ENCODE measurements around the gene PTGR1. TPM values are rescaled to one million over a fixed set of nuclear protein-coding genes. Genes with fewer than 3 reads are reported as not detected.

The PTGR1 gene
- total RNA-seq (10 to 100 TPM; 44.7 to 53.1 TPM), polyA plus RNA-seq (ENCODE audit: insufficient read length in 2 of 2) (10 to 100 TPM; 38.4 to 39.3 TPM)
- long read RNA-seq, donor 1, transcript PTGR1-201 (10 exons, 1,223 nt), result major isoform, 10 of 18 reads
- long read RNA-seq, donor 1, partial matches to known transcripts, result 0 of 18 reads
- long read RNA-seq, donor 1, other reads (novel, unspliced or antisense), result 0 of 18 reads
- long read RNA-seq, donor 2, partial matches to known transcripts, result 0 of 7 reads
- long read RNA-seq, donor 2, other reads (novel, unspliced or antisense), result 0 of 7 reads
- long read RNA-seq, donor 3, partial matches to known transcripts, result 0 of 8 reads
- long read RNA-seq, donor 3, other reads (novel, unspliced or antisense), result 0 of 8 reads
- long read RNA-seq, donor 4, transcript PTGR1-201 (10 exons, 1,223 nt), result major isoform, 22 of 52 reads
- long read RNA-seq, donor 4, transcript PTGR1-205 (10 exons, 1,407 nt), result minor isoform, 13 of 52 reads
- long read RNA-seq, donor 4, partial matches to known transcripts, result 12 of 52 reads
- long read RNA-seq, donor 4, other reads (novel, unspliced or antisense), result 0 of 52 reads

DNA sequence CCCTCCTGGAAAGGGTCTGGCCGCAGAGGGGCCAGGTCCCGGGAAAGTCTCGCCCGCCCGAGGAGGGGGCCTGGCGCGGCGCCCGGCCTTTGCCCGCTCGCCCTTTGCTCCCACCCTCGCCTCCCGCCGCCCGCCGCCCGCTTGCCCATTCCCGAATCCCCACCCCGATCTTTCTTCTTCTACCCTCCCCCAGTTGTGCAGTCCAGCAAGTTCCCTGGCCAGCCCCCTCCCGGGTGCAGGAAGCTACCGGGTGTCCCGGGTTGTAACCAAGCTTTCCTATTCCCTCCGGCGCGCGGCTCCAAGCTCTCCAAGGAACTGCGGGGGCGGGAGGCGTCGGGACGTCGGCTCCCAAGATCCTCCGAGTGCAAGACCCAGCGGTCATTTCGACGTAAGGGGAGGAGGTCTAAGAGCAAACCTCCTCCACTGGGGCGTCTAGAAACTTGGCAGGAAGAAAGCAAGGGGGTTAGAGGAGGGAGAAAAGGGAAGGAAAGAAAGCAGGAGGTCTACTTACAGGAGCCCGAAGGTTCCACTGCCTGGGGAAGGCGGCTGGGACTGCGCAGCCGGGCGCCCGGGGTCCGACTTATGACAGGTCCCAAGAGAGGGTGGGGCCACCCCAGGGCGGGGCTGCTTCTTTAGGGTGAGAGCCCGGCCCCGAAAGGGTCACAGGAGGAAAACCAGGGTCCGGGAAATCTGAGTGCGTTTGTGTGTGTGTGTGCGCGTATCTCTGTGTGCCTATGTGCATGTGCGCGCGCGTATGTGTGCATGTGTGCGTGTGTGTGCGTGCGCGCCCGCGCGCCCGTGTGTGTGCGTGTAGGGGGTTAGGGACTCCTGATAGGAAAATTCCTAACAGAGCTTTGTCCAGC is at the start of gene PTGR1:
Gene PTGR1, minus strand, starts transcription at position 556 of the 863 bp plus-strand sequence. CDS start 2,225 bp downstream, outside the sequence.
- Histone ChIP-seq H3K4me3 (ENCODE audit: low read depth, low read length) (peak within 1 kb of the TSS; percentile 80), H3K4me1 (ENCODE audit: control insufficient read depth, insufficient read depth, low read length) (peaks cover 19% of the 10 kb centered on the region), H3K9me3 (ENCODE audit: control insufficient read depth, insufficient read depth, low read length) (no peaks in the 10 kb centered on the region), H3K36me3 (ENCODE audit: control insufficient read depth, insufficient read depth, low read length) (peaks cover 8% of the 10 kb centered on the region), H3K27ac (ENCODE audit: low read depth, low read length) (peak within 1 kb of the TSS; percentile 82), H3K27me3 (ENCODE audit: control insufficient read depth, insufficient read depth, low read length) (no peaks in the 10 kb centered on the region)
- DNase-seq (ENCODE audit: low read depth in 4 of 6, low spot score in 6 of 6), result peak; percentile 57 to 95 (median 66)
- WGBS (ENCODE audit: insufficient coverage), result 0% methylated on average over 58 of the region's 64 CpGs

DNA sequence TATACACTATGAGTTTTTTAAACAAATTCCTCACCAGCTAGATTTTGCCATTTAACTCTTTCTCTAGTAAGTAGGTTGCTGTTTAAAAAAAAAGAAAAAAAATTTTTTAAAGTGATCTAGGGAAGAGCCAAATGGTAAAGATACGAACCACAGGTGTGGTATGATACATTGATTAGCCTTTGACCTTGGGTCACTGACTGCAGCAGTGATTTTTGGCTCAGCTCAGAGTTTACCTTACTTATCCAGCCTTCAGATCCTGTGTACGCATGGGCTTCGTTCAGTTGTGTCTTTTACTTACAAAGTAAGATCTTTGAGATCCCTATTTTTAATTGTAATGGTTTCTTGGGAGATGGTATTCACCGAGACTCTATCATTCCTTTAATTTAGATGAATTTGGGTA is 49.6 kb upstream of the PTGR1 start:
- no peak for DNase-seq (ENCODE audit: low read depth in 4 of 6, low spot score in 6 of 6)
- no peaks in the 10 kb centered on the region for H3K4me1 ChIP-seq (ENCODE audit: control insufficient read depth, insufficient read depth, low read length)
- no peak overlapping the region for H3K4me3 ChIP-seq (ENCODE audit: low read depth, low read length)
- H3K27ac ChIP-seq (ENCODE audit: low read depth, low read length), result no peak overlapping the region
- no peaks in the 10 kb centered on the region for H3K27me3 ChIP-seq (ENCODE audit: control insufficient read depth, insufficient read depth, low read length)
- 67% methylated on average over 1 of the region's 4 CpGs for WGBS (ENCODE audit: insufficient coverage)
- H3K9me3 ChIP-seq (ENCODE audit: control insufficient read depth, insufficient read depth, low read length), result no peaks in the 10 kb centered on the region
- peaks cover 7% of the 10 kb centered on the region for H3K36me3 ChIP-seq (ENCODE audit: control insufficient read depth, insufficient read depth, low read length)

DNA sequence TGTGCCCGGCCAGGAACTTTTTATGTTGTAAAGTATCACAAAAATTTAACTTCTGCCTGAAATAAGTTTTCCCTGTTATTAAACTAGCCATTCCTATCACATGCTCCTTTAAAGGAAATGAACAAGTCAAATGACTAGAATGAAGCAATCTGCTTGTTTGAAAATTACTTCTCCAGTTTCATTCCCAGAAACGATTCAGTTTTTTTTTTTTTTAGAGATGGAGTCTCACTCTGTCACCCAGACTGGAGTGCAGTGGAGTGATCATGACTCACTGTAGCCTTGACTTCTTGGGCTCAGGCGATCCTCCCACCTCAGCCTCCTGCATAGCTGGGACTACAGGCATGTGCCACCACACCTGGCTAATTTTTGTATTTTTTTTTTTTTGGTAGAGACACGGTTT is 48.6 kb upstream of the PTGR1 start:
- no peaks in the 10 kb centered on the region for H3K9me3 ChIP-seq (ENCODE audit: control insufficient read depth, insufficient read depth, low read length)
- WGBS (ENCODE audit: insufficient coverage), result no CpG with 5 or more reads among the region's 4 CpGs
- H3K27ac ChIP-seq (ENCODE audit: low read depth, low read length), result no peak overlapping the region
- H3K36me3 ChIP-seq (ENCODE audit: control insufficient read depth, insufficient read depth, low read length), result peaks cover 7% of the 10 kb centered on the region
- no peaks in the 10 kb centered on the region for H3K27me3 ChIP-seq (ENCODE audit: control insufficient read depth, insufficient read depth, low read length)
- H3K4me1 ChIP-seq (ENCODE audit: control insufficient read depth, insufficient read depth, low read length), result no peaks in the 10 kb centered on the region
- H3K4me3 ChIP-seq (ENCODE audit: low read depth, low read length), result no peak overlapping the region
- DNase-seq (ENCODE audit: low read depth in 4 of 6, low spot score in 6 of 6), result no peak

DNA sequence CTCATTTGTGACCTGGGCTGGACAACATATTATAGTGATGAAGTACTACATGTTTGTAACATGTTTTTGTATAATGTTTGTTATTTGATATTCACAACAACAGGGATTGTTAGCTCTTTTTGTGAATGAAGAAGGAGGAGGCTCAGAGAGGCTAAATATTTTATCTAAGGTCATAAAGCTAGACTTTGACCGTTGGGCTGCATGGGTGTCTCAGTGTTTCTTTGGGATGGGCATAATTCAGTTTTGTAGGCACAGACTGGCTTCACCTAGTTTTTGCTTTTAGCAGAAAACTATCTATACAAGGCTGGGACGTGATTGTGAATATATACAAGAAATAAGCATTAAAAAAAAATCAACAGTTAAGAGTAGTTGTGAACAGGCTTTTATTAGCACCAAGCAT is 47.0 kb upstream of the PTGR1 start:
- Histone ChIP-seq H3K9me3 (ENCODE audit: control insufficient read depth, insufficient read depth, low read length) (no peaks in the 10 kb centered on the region), H3K27ac (ENCODE audit: low read depth, low read length) (no peak overlapping the region), H3K36me3 (ENCODE audit: control insufficient read depth, insufficient read depth, low read length) (peaks cover 7% of the 10 kb centered on the region), H3K27me3 (ENCODE audit: control insufficient read depth, insufficient read depth, low read length) (no peaks in the 10 kb centered on the region), H3K4me3 (ENCODE audit: low read depth, low read length) (no peak overlapping the region), H3K4me1 (ENCODE audit: control insufficient read depth, insufficient read depth, low read length) (no peaks in the 10 kb centered on the region)
- 88% methylated on average over 1 of the region's 2 CpGs for whole genome bisulfite sequencing (ENCODE audit: insufficient coverage)
- DNase-seq (ENCODE audit: low read depth in 4 of 6, low spot score in 6 of 6), result no peak

DNA sequence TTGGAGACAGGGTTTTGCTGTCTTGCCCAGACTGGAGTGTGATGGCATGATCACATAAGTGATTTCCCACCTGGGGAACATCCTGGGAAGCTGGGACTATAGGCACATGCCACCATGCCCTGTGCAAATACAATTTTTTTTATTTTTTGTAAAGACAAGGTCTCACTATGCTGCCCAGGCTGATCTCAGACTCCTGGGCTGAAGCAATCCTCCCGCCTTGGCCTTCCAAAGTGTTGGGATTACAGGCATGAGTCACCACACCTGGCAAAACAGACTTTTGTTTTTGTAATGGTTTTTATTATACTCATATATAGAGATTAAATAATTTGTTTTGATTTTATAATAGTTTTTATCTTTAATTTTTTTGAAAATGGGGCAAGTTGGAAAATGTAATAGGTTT is 46.4 kb upstream of the PTGR1 start:
- Histone ChIP-seq H3K36me3 (ENCODE audit: control insufficient read depth, insufficient read depth, low read length) (peaks cover 7% of the 10 kb centered on the region), H3K4me3 (ENCODE audit: low read depth, low read length) (no peak overlapping the region), H3K4me1 (ENCODE audit: control insufficient read depth, insufficient read depth, low read length) (no peaks in the 10 kb centered on the region), H3K9me3 (ENCODE audit: control insufficient read depth, insufficient read depth, low read length) (no peaks in the 10 kb centered on the region), H3K27ac (ENCODE audit: low read depth, low read length) (no peak overlapping the region), H3K27me3 (ENCODE audit: control insufficient read depth, insufficient read depth, low read length) (no peaks in the 10 kb centered on the region)
- DNase-seq (ENCODE audit: low read depth in 4 of 6, low spot score in 6 of 6), result no peak
- no CpG with 5 or more reads among the region's 1 CpG for WGBS (ENCODE audit: insufficient coverage)

DNA sequence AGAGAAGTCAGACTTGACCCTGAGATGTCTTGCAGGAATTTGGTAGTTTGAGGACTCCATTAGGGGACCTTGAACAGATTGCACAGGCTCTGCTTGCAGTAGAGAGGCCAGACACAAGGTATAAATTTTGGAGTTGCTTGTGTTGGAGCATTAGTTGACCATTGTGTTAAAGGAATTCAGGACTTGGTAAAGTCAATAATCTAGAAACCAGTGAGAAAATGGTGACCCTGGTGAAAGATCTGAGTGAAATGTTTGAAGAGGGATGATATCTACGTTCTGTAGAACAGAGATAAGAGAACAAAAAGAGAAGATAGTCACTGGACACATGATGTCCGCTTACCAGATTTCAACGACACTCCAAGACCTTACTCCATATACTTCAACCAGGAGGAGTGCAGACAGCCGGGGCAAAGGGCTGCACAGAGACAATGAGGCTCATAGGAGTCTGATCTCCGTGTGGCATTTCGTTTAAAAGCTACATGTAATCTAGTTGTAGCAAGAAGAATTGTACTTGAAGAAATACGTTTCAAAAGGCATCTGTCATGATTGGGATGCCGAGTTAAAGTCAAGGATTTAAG is 44.8 kb upstream of the PTGR1 start:
- Histone ChIP-seq H3K9me3 (ENCODE audit: control insufficient read depth, insufficient read depth, low read length) (no peaks in the 10 kb centered on the region), H3K36me3 (ENCODE audit: control insufficient read depth, insufficient read depth, low read length) (peaks cover 7% of the 10 kb centered on the region), H3K27me3 (ENCODE audit: control insufficient read depth, insufficient read depth, low read length) (no peaks in the 10 kb centered on the region), H3K4me1 (ENCODE audit: control insufficient read depth, insufficient read depth, low read length) (no peaks in the 10 kb centered on the region), H3K27ac (ENCODE audit: low read depth, low read length) (no peak overlapping the region), H3K4me3 (ENCODE audit: low read depth, low read length) (no peak overlapping the region)
- DNase-seq (ENCODE audit: low read depth in 4 of 6, low spot score in 6 of 6), result no peak
- 90% methylated on average over 5 of the region's 8 CpGs for WGBS (ENCODE audit: insufficient coverage)

DNA sequence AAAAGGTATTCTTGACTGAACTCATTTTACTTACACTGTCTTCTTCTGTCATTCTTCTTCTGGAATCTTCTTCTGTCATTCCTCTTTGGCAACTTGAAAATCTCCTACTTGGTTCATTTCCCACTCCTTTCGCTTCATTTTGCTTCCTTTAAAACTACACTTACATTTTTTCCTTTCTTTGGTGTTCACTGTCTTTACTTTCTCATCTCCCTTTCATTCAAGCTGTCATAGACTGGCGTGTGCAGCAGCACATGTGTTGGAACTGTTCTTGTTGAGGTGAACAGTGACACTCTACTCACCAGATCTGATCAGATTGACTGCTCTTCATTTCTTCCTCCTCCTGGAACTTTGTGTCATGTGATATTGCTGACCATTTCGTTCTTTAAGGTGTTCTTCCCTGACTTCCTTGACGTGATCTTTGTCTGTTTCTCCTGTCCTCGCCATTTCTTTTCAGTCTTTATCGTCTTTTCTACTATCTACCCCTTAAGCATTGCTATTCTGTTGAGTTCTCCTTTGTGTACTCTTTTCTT is 38.0 kb upstream of the PTGR1 start:
- WGBS (ENCODE audit: insufficient coverage), result 90% methylated on average over 5 of the region's 6 CpGs
- H3K27me3 ChIP-seq (ENCODE audit: control insufficient read depth, insufficient read depth, low read length), result no peaks in the 10 kb centered on the region
- no peak overlapping the region for H3K27ac ChIP-seq (ENCODE audit: low read depth, low read length)
- peaks cover 3% of the 10 kb centered on the region for H3K4me1 ChIP-seq (ENCODE audit: control insufficient read depth, insufficient read depth, low read length)
- DNase-seq (ENCODE audit: low read depth in 4 of 6, low spot score in 6 of 6), result no peak
- no peaks in the 10 kb centered on the region for H3K9me3 ChIP-seq (ENCODE audit: control insufficient read depth, insufficient read depth, low read length)
- no peaks in the 10 kb centered on the region for H3K36me3 ChIP-seq (ENCODE audit: control insufficient read depth, insufficient read depth, low read length)
- no peak overlapping the region for H3K4me3 ChIP-seq (ENCODE audit: low read depth, low read length)

DNA sequence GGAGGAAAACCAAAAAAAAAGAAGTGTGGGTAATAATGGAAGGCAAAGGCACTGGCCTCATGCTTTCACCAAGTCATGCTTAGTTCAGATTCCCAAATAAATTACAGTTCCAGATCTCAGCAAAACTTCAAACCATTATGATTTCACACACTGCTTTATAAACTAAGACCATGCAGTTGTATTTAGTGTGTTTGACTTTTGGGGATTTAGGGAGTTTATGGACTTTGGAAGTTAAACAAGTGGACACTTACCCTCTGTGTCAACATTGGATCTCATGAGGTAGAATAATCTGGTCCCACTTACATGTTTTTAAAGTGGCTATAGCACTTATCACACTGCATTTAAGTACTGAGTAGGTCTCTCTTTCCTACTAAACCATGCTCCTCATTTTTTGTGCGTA is 35.4 kb upstream of the PTGR1 start:
- Histone ChIP-seq H3K9me3 (ENCODE audit: control insufficient read depth, insufficient read depth, low read length) (no peaks in the 10 kb centered on the region), H3K36me3 (ENCODE audit: control insufficient read depth, insufficient read depth, low read length) (no peaks in the 10 kb centered on the region), H3K27me3 (ENCODE audit: control insufficient read depth, insufficient read depth, low read length) (no peaks in the 10 kb centered on the region), H3K4me3 (ENCODE audit: low read depth, low read length) (no peak overlapping the region), H3K4me1 (ENCODE audit: control insufficient read depth, insufficient read depth, low read length) (peaks cover 10% of the 10 kb centered on the region), H3K27ac (ENCODE audit: low read depth, low read length) (no peak overlapping the region)
- no peak for DNase-seq (ENCODE audit: low read depth in 4 of 6, low spot score in 6 of 6)
- no CpG with 5 or more reads among the region's 1 CpG for WGBS (ENCODE audit: insufficient coverage)

DNA sequence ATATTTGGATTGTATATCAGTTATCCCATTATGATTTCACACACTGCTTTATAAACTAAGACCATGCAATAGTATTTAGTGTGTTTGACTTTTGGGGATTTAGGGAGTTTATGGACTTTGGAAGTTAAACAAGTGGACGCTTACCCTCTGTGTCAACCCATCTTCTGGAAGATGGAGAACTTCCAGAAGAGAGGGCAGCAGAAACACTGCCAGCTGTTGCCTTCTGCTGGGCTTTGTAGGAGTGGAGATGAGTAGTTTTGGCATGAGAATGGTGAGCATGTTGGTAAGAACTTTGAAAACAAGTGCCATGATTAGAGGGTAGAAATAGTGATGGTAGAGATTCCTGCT is 33.9 kb upstream of the PTGR1 start:
- peaks cover 10% of the 10 kb centered on the region for H3K4me1 ChIP-seq (ENCODE audit: control insufficient read depth, insufficient read depth, low read length)
- DNase-seq (ENCODE audit: low read depth in 4 of 6, low spot score in 6 of 6), result no peak
- no peak overlapping the region for H3K27ac ChIP-seq (ENCODE audit: low read depth, low read length)
- no peaks in the 10 kb centered on the region for H3K9me3 ChIP-seq (ENCODE audit: control insufficient read depth, insufficient read depth, low read length)
- WGBS (ENCODE audit: insufficient coverage), result 100% methylated on average over 1 of the region's 1 CpG
- H3K36me3 ChIP-seq (ENCODE audit: control insufficient read depth, insufficient read depth, low read length), result no peaks in the 10 kb centered on the region
- H3K27me3 ChIP-seq (ENCODE audit: control insufficient read depth, insufficient read depth, low read length), result no peaks in the 10 kb centered on the region
- no peak overlapping the region for H3K4me3 ChIP-seq (ENCODE audit: low read depth, low read length)
